HG03520 (cell line): ENCODE data around the gene LRRC58.
"Not testable (repeated sequence)": the region's sequence is repeated elsewhere in the genome, so short reads cannot be mapped to it uniquely, and the experiment has no call there.

Experiments used
- ATAC-seq: cut with Tn5 transposase; IDR thresholded peaks from one replicate; pipeline ENCODE4 v1.9.1; 2021; ENCODE audit warnings: mild to moderate bottlenecking, moderate library complexity; ENCODE audit not compliant: unreplicated experiment

The LRRC58 gene

DNA sequence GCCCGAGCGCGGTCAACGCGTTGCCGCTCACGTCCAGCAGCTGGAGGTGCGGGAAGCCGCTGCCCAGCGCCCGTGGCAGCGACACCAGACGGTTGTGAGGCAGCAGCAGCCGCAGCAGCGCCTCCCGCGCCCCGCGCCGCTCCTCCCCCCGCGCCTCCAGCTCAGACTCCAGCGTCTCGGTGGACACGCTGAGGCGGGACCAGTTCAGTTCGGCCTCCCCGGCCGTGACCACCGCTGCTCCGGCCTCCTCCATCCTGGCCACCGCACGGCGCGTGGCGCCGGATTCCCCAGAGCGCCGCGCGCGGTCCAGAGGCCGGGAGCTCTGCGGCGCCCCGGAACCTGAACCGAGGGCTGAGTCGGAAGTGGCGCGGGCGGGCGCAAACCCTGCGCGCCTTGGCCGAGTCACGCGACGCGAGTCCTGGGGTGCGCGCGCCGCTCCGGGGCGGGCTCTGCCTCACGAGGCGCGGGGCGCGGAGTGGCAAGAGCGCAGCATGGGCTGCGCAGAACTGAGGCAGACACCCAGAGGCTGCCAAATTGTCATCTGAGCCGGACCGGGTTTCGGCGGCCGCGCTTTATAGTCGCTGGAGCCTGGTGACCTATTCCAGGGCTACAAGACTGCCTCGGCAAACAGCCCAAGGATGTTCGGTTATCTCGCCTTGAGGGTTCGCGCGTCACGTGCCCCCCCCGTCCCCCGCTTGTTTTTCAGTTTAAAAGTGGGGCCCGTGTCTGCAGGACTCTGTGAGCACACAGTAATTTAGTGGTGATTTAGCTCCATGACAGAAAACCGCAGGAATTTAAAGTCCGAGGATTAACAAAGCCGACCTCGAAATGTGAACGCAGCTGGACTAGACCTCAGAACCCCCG lies at the start of gene LRRC58:
LRRC58 (minus strand) TSS at position 364 of the 864 bp plus-strand sequence; CDS start at position 253, 111 bp downstream.
- ATAC-seq = peak; percentile 82

GRCh38 chr3:120396469-120396868 lies 47.3 kb upstream of the LRRC58 start:
- no peak for ATAC-seq

DNA sequence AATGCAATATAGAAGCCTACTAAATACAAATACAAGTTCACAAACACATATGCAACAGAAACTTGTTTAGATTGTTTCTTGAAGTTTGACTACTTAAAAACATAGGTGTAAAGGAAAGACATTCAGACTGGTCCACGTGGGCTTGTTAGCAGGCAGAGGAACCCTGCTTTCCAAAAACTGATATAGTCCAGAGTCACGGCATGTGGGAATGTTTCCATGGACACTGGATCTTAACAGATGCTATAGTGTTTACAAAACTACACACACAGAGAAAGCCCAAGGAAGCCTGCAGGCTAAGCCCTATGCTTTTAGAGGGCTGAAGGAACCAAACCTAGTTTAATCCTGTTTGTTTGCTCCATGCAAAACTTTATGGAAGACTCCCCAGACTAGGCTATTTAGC lies 45.2 kb upstream of the LRRC58 start:
- no peak for ATAC-seq

- ATAC-seq = no peak
Measured at GRCh38 chr3:120393761-120394160, 44.6 kb upstream of the LRRC58 start.

GRCh38 chr3:120393243-120393642 lies 44.1 kb upstream of the LRRC58 start:
- ATAC-seq = no peak

DNA sequence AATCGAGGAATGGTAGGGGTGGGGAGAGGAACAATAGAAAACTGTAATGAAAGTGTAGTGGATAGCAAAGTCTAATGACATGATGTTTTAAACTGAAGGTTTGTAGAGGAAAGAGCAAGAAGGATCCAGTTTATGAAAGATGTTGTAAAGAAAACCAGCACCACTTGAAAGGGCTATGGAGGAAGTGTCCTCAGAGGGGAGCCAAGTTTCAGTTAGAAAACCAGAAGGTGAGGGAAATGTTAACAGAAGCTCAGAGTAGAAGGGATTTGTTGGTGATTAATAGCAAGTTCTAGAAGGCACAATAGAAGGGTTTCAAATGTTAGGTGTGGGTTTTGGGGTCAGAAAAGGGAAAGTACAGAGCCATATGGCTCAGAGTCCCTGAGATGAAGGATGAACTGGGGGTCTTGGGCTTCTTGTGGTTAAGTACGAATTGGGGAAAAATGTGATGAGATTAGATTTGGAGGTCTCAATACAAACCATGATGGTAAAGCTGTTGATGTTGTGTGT lies 33.8 kb upstream of the LRRC58 start:
- ATAC-seq = no peak

DNA sequence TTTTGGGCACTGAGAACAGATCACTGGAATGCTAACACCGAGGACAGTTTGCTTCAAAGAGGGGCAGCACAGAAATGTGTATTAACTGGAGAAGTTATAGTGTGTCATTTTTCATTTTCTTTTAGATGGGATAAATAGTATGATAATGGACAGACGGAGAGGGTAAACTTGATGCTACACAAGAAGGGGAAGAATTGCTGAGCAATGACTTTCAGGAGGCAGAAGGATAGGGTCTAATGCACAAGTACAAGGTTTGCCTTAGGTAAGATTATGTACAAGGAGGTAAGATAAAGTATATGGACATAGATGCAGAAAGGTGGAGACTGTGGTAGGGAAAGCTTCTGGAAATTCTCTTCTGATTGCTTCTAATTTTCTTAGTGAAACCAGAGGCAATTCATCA lies 32.3 kb upstream of the LRRC58 start:
- no peak for ATAC-seq

GRCh38 chr3:120377948-120378347 lies 28.8 kb upstream of the LRRC58 start:
- ATAC-seq = not testable (repeated sequence)

DNA sequence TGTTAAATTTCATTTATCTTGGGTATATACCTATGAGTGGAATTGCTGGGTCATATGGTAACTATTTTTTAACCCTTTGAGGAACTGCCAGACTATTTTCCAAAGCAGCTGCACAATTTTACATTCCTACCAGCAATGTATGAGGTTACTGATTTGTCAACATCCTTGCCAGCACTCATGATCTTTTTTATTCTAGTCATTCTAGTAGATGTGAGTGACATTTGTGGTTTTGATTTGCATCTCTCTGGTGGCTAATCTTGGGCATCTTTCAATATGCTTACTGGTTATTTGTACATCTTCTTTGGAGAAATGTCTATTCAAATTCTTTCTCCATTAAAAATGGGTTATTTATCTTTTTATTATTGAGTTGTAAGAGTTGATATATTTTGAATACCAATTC lies 21.3 kb upstream of the LRRC58 start:
- peak; percentile 54 for ATAC-seq

DNA sequence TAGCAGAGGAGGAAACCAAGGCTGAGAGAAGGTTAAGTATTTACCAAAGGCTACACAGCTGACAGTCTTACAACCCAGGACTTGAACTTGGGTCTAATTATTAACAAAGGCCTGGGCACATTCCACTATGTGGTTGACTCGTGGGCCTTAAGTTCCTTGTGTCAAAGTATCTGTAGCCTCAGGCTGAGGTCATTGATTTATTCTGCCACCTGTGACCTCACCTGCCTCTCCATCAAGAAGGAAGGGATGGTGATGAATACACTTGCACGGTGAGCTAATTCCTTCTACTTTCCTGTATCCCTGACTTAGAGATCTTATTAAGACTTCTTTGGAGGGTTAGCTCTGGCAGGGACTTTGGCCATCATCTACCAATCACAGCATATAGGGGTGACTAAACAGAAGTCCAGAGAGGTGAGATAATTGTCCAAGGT lies 19.9 kb upstream of the LRRC58 start:
- ATAC-seq = peak; percentile 45

DNA sequence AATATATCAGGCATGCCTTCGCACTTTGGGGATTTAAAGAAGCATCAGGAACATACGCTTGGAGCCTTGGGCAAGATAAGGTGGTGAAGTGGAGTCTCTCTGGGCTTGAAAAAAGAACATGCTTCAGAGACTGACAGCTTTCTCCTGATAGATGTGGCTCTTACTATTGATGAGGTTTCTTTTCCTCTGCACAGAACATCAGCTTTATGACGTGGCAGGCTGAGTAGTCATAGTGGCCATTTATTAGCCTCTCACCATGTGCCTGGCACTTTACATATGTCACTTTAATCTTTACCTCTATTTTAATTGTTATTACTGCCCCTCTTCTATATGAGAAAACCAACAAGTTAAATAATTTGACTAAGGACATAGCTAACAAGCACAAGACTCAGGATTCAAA lies 19.0 kb upstream of the LRRC58 start:
- ATAC-seq = peak; percentile 45

DNA sequence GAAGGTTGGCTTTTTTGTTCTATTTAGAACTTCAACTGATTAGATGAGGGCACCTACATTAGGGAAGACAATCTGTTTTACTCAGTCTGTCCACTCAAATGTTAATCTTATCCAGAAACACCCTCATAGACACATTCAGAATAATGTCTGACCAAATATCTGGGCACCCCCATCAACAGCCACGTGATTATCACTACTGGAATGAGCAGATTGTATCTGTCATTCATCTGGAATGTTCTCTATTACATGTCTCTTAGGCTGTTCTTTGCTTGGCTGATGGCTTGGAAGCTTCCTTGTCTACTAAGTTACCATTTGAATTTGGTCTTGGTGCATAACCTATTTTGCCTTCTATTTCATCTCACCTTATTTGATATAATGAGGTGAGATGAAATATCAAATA lies 15.7 kb upstream of the LRRC58 start:
- ATAC-seq = no peak

GRCh38 chr3:120364101-120364500 lies 14.9 kb upstream of the LRRC58 start:
- no peak for ATAC-seq

DNA sequence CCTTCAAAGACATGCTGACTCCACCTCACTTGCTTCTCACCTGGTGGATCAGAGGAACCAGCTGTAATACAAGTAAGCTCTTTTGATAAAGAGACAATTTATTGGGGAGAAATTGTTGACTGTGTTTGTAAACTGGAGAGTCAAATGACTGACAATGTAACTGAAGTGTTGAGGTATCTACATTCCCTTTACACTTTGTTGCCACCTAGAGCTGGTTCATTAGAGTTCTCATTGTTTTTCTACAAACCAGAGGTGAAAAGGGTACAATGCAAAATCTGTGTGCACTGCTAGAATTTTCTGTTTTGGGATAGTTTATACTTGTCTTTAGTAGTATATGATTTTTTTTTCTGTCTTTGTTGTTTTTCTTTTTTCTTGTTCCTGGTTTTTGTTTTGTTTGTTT lies 8.7 kb upstream of the LRRC58 start:
- ATAC-seq = no peak

GRCh38 chr3:120355486-120355885 lies 6.3 kb upstream of the LRRC58 start:
- no peak for ATAC-seq

DNA sequence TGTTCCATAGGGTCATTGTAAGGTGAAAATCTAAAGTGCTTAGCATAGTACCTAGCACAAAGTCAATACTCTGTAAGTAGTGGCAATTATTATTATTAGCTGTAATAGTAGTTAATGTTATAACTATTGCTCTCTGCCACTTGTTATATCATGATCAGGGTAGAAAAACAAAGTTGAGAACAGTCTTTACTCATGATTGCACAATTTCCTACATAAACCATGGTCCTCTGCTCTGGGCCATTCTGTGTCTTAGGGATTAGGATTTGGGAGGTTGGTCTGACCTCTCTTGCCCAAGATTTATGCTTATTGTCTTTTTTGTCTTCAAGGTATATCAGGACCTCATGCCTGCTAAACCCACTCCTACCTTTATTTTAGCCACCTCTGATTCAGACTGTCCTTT lies 4.3 kb upstream of the LRRC58 start:
- ATAC-seq = no peak

- no peak for ATAC-seq
Measured at GRCh38 chr3:120352017-120352416, 2.9 kb upstream of the LRRC58 start.

- no peak for ATAC-seq
Measured at GRCh38 chr3:120350401-120350941, 1.3 kb upstream of the LRRC58 start.

DNA sequence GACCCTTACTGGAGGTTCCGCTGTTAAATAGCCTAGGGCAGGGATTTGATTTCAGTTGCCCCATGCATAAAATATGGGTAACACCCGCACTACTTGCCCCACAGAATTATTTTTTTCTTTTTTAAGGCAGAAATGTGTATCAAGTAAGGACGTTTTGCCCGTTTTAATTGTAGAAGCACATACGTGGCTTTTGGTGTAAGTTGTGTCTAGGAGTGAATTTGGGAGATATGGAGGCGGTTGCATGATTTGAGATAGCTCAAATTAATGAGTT lies 636 bp upstream of the LRRC58 start:
- no peak for ATAC-seq

- ATAC-seq = peak; percentile 51
Measured at GRCh38 chr3:120348065-120348990, 826 bp downstream of the LRRC58 start.

DNA sequence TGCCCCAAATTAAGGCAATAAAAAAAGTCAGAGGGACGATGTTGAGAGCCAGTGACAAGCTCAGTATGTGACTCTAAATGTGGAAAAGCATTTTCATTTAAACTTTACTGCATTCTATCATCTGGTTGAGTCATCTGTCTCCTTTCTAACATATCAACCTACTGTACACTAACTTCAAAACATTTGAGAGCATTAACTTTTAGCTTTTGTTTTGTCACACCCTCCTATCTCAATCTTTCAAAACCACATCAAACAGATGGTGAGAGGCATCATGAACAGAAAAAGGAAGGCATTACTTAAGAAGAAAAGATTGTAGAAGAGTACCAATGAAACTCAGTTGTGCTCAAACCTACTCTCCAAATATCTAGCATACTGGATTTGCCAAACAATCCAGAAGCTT lies 4.8 kb downstream of the LRRC58 start:
- ATAC-seq = no peak
